Cardiac ventricle fibroblast (primary cell): ENCODE data around the gene HOXA5. TPM values are rescaled to one million over a fixed set of nuclear protein-coding genes. Genes with fewer than 3 reads are reported as not detected.

Experiments
- total RNA-seq: library from RNA; depleted of rRNA; stranded (reverse); fragments of >200 nt; gene quantifications from 2 replicates; pipeline ENCODE4 v1.2.3, GENCODE V29; 2015

Gene HOXA5
- total RNA-seq, 1 donor from 2014 or later, result not detected

Other genes starting within 250 kb of the HOXA5 start
- not detected in 2 replicates for gene HOXA1, start 47.7 kb downstream of the HOXA5 start, total RNA-seq
- not detected in 2 replicates for gene HOXA2, start 41.0 kb downstream of the HOXA5 start, total RNA-seq
- not detected in 2 replicates for gene HOXA4, start 12.9 kb downstream of the HOXA5 start, total RNA-seq
- gene HOXA6, start 4.1 kb upstream of the HOXA5 start, total RNA-seq, result not detected in 2 replicates
- 0.10 TPM in 1 of 2 replicates, not detected in the other for gene HOXA3, start 8.9 kb upstream of the HOXA5 start, total RNA-seq
- not detected in 2 replicates for gene HOXA7, start 13.0 kb upstream of the HOXA5 start, total RNA-seq
- not detected in 2 replicates for gene HOXA9, start 21.9 kb upstream of the HOXA5 start, total RNA-seq
- not detected in 2 replicates for gene HOXA10, start 30.6 kb upstream of the HOXA5 start, total RNA-seq
- gene HOXA11, start 41.6 kb upstream of the HOXA5 start, total RNA-seq, result not detected in 2 replicates
- not detected in 2 replicates for gene HOXA13, start 56.4 kb upstream of the HOXA5 start, total RNA-seq
- 0.50 TPM in 1 of 2 replicates, not detected in the other for gene EVX1, start 99.1 kb upstream of the HOXA5 start, total RNA-seq